ENCODE results near the gene RHEBL1.
"Not testable (repeated sequence)": the region's sequence is repeated elsewhere in the genome, so short reads cannot be mapped to it uniquely, and the experiment has no call there.

RHEBL1 gene

GRCh38 chr12:49089821-49090773 is 20.3 kb upstream of the RHEBL1 start:
- peak; percentile 52 for DNase-seq

- no peak for DNase-seq
These were observed 19.2 kb upstream of the RHEBL1 start for GRCh38 chr12:49088932-49089330.

GRCh38 chr12:49088150-49088931 is 18.6 kb upstream of the RHEBL1 start:
- peak; percentile 85 for DNase-seq

DNA sequence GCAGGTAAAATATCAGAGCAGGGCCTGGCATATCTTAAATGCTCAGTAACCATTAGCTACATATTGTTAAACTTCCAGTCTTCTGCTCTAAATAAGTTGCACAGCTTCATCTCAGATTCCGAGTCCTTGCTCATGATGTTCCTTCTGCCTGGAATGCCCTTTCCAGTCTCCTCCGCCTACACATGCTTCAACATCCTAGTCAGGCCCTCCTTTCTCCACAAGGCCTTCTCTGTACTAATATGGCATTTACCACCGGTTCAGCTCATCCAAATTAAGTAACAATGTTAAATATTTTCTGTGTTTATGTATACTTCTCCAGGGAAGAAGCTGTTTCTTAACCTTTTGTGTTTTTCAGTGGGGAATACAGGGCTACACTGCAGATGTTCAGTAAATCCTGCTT is 16.3 kb upstream of the RHEBL1 start:
- DNase-seq = no peak

DNA sequence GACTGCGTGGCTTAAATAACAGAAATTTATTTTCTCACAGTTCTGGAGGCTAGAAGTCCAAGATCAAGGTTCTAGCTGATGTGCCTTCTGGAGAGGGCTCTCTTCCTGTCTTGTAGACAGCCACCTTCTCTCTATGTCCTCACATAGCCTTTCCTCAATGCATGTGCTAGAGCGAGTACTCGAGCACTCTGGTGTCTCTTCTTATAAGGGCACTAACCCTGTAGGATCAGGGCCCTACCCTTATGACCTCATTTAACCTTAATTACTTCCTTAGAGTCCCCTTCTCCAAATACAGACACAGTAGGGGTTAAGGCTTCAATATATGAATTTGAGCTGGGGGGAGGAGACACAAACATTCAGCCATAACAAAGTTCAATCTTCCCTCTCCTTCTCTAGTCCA is 14.7 kb upstream of the RHEBL1 start:
- no peak for DNase-seq

DNA sequence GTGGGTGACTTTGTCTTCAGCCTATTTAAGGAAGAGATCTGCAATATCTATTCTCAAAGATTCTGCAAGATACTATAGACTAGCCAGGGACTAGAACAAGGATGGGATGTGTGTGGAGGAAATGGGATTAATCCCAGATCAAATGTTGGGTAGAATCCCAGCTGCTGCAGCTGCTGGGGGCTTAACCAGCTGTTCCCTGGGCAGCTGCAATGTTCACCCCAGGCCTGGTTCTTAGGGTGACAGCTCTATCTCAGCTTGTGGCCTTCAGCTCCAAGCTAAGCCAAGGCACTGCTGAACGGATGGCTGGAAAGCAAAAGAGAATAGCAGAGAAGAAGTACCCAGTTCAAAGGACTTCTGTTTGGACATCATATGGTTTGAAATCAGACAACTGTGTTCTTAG is 10.0 kb upstream of the RHEBL1 start:
- DNase-seq = no peak

GRCh38 chr12:49070971-49071370 is 1.2 kb upstream of the RHEBL1 start:
- DNase-seq = no peak

- no peak for DNase-seq
These were observed 786 bp downstream of the RHEBL1 start for GRCh38 chr12:49068879-49069506.

DNA sequence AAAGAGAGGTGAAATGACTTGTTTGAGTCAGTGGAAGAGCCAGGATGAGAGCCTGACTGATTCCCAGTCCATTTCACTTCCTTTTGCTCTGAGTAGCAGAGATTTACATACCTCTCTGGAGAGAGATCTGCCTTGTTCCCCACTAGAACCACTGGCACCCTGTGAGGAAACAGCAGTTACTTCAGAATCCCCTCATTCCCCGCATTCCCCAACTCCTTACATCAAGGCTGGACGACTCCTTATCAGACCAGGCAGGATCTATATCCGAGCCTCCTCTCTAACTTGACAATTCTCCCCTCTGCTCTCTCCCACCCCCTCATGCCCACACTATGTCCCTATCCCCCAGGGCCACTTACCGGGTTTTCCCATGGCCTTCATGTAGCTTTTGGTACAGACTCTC is 3.7 kb downstream of the RHEBL1 start:
- no peak for DNase-seq

GRCh38 chr12:49064767-49065152 is 5.0 kb downstream of the RHEBL1 start:
- no peak for DNase-seq

- DNase-seq = not testable (repeated sequence)
These were observed 7.9 kb downstream of the RHEBL1 start for GRCh38 chr12:49061916-49062315.

GRCh38 chr12:49061157-49061650 is 8.6 kb downstream of the RHEBL1 start:
- DNase-seq = peak; percentile 30

GRCh38 chr12:49060237-49061156 is 9.3 kb downstream of the RHEBL1 start, which contains the start of gene KMT2D:
Gene KMT2D (minus strand): TSS chr12:49060794. CDS start chr12:49055324, 5,470 bp downstream.
- peak; percentile 92 for DNase-seq

DNA sequence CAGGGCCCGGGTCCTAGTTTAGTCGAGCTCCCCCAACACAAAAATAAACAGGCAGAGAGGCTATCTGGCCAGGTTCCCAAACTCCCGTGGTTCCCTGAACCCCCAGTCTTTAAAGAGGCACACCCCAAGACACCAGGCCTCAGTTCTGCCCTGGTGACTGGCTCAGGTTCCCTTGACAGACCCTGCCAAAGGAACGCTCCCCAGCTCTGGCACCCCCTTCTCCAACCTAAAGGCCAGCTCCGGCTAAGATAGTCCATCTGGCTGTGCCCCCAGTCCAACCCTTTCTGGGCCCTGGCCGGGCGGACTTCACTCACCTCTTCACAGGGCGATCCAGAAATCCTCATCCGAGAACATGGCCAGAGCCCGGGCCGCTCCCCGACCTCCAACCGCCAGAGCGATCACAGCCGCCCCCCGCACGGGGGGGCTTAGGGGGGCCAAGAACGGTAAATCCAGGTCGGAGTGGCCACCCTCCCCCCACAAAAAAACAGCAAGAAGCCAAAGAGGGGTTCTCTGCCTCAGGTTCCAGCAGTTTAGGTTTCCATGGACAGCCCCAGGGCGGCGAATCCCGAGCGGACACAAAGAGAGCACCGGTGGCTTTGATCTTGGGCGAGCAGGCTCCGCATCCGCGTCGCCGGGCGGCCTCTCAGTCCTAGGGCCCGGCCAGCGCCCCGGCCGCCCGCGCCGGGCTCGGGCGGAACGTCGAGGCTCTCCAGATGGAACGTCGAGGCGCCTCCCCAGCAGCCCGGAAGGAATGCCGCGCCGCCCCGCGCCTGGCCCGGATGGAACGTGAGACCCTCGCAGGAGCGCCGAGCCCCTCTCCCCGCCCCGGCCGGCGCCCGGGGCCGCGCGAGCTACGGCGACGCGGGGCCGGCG is 10.2 kb downstream of the RHEBL1 start:
- peak; percentile 32 for DNase-seq

GRCh38 chr12:49059045-49059298 is 10.8 kb downstream of the RHEBL1 start:
- no peak for DNase-seq

DNA sequence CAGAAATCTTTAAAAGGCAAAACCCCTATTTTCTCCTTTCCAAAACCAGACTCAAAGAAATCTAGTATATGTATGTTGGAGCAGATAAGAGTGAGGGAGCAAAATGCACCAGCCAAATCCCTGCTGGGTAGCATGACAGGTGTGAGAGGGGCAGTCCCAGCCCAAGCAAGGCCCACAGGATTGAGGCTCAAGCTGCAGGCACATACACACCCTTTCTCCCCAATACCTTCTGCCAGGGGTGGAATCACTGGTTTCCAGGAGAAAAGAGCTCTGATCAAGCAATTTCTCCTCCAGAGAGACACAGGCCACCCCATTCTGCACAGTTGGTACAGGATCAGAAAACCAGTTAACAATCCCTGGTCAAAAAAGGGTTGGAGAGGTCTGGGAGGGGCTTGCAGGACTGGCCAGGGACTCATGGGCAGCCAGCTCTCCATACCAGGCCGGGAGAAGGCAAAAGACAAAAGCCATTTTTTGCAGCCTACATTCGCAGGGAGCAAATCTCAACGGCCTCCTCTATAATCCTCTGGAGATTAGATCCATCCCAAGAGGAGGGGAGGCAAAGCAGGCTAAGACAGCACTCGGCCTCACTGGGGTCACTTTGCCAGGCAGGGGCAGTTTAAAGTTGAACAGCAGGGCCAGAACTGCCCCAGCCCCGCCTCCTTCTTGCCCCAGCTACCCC is 11.3 kb downstream of the RHEBL1 start:
- no peak for DNase-seq

DNA sequence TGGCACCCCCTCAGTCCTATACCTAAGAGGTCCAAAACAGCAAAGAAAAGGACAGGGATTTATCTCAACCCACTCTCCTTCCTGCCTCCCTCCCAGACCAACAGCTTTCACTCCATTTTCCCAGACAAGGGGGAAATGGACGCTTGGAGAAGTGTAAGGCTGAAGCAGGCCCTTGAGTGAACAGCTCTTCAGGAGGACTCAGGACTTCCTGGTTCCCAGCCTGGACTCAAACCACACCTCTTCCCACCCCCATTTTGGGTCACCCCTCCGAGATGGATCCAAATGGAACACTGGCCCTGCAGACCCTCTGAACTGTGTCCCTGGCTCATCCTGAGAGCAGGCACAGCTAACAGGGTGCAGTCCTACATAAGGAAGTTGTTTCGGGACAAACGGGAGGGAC is 11.9 kb downstream of the RHEBL1 start:
- DNase-seq = no peak

GRCh38 chr12:49055978-49056754 is 13.6 kb downstream of the RHEBL1 start:
- peak; percentile 64 for DNase-seq

DNA sequence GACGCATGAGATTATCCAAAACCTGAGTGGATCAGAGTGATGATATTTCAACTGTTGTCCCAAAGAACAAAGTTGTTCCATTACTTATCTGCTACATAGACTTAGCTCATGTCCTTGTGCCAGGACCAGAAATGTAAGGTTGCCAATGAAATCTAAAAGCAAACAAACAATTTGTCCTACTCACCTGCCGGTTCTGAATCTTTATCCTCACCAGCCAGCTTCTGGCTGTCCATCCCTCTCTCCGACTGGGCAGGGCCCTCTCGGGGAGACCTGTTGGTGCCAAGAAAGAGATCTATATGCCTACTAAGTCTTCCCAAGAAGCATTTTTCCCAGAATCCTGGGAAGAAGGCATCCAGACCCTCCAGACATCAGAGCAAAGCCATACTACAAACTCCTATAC is 14.7 kb downstream of the RHEBL1 start:
- DNase-seq = no peak

- no peak for DNase-seq
These were observed 15.3 kb downstream of the RHEBL1 start for GRCh38 chr12:49054524-49054923.

Data from CD4-positive, alpha-beta T cell treated with Interleukin-17A for 4 hours (primary cell).